Osteoblast (primary cell): Measurements from ENCODE around the gene SLX9. TPM values are rescaled to one million over a fixed set of nuclear protein-coding genes. Genes with fewer than 3 reads are reported as not detected.

ENCODE experiments used
- DNase-seq: peaks from one replicate; pipeline ENCODE4 v3.0.0; 2011; ENCODE audit warnings: low spot score, mixed read lengths; ENCODE audit not compliant: insufficient read length; ENCODE audit errors: missing footprints
- H2AFZ ChIP-seq: 2 replicates; pipeline ENCODE4 v1.6.0; 2011; ENCODE audit warnings: mild to moderate bottlenecking, low read length
- H3K27ac ChIP-seq: 2 replicates; pipeline ENCODE4 v1.5.1; 2011; ENCODE audit warnings: mild to moderate bottlenecking, low read depth, low read length, moderate library complexity
- H3K27me3 ChIP-seq: 2 replicates; pipeline ENCODE4 v1.6.0; 2012; ENCODE audit warnings: mild to moderate bottlenecking, control low read depth, inconsistent platforms, low read length, moderate library complexity; ENCODE audit not compliant: insufficient read depth
- H3K36me3 ChIP-seq: 2 replicates; pipeline ENCODE4 v1.5.1; 2011; ENCODE audit warnings: mild to moderate bottlenecking, low read length, control low read depth, moderate library complexity; ENCODE audit not compliant: insufficient read depth
- H3K4me1 ChIP-seq: 2 replicates; pipeline ENCODE4 v1.5.1; 2011; ENCODE audit warnings: mild to moderate bottlenecking, low read length, control low read depth, moderate library complexity; ENCODE audit not compliant: insufficient read depth
- H3K4me2 ChIP-seq: 2 replicates; pipeline ENCODE4 v1.6.0; 2011; ENCODE audit warnings: mild to moderate bottlenecking, low read length; ENCODE audit not compliant: insufficient read depth
- H3K4me3 ChIP-seq: fragments of 200-600 bp; sonication (generic); 3 replicates; pipeline ENCODE4 v1.5.1; 2012; ENCODE audit warnings: mild to moderate bottlenecking, low read length, inconsistent platforms; ENCODE audit not compliant: insufficient read depth
- H3K79me2 ChIP-seq: 2 replicates; pipeline ENCODE4 v1.6.0; 2012; ENCODE audit warnings: mild to moderate bottlenecking, low read length, control low read depth, inconsistent platforms; ENCODE audit not compliant: insufficient read depth
- H3K9me3 ChIP-seq: 2 replicates; pipeline ENCODE4 v1.5.1; 2011; ENCODE audit warnings: low read depth, low read length, control low read depth
- H4K20me1 ChIP-seq: 2 replicates; pipeline ENCODE4 v1.6.0; 2012; ENCODE audit warnings: mild to moderate bottlenecking, low read length, control low read depth; ENCODE audit not compliant: insufficient read depth
- CTCF ChIP-seq: IDR thresholded peaks from 2 replicates; pipeline ENCODE4 v1.5.1; 2011; ENCODE audit warnings: mild to moderate bottlenecking, low read depth, low read length, moderate library complexity; ENCODE audit errors: extremely low read depth
- total RNA-seq: library from RNA; depleted of rRNA; stranded (reverse); fragments of >200 nt; gene quantifications from 2 replicates; pipeline ENCODE4 v1.2.3, GENCODE V29; 2012

SLX9 gene
- total RNA-seq, 1 donor, result 9.4 TPM

DNA sequence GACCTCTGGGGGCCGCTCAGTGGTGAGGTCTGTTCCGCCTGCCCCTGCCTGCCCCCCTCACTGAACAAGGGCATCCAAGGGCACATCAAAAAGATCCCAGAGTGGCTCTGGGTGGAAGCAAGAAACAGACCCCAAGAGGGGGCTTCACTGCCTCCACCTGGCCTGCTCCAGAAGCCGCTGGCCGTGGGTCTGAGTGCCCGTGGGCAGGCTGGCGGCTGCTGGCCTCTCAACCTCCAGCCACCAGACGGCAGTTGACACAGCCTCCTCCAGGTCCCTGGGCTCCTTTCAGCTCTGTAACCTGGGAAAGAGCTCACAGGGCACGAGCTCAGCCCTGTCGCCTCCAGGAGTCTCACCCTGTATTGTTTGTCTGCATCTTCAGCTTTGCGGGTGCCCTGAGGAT lies 56.3 kb downstream of the SLX9 start:
- TF ChIP-seq CTCF, result no peak
- H4K20me1 ChIP-seq, result no peaks in the 10 kb centered on the region
- peaks cover 4% of the 10 kb centered on the region for H3K4me1 ChIP-seq
- H3K27me3 ChIP-seq, result no peaks in the 10 kb centered on the region
- no peak overlapping the region for H3K27ac ChIP-seq
- DNase-seq, result no peak
- no peaks in the 10 kb centered on the region for H3K36me3 ChIP-seq
- H3K4me3 ChIP-seq, result no peak overlapping the region
- H2AFZ ChIP-seq, result no peak overlapping the region
- no peaks in the 10 kb centered on the region for H3K9me3 ChIP-seq
- H3K4me2 ChIP-seq, result no peak overlapping the region
- no peaks in the 10 kb centered on the region for H3K79me2 ChIP-seq

GRCh38 chr21:44996501-44996921 lies 56.7 kb downstream of the SLX9 start:
- Histone ChIP-seq H3K4me2 (no peak overlapping the region), H3K27ac (no peak overlapping the region), H3K27me3 (no peaks in the 10 kb centered on the region), H3K4me1 (peaks cover 7% of the 10 kb centered on the region), H3K4me3 (no peak overlapping the region), H3K79me2 (no peaks in the 10 kb centered on the region), H2AFZ (no peak overlapping the region), H3K9me3 (no peaks in the 10 kb centered on the region), H3K36me3 (no peaks in the 10 kb centered on the region), H4K20me1 (no peaks in the 10 kb centered on the region)
- DNase-seq, result no peak
- TF ChIP-seq CTCF, result no peak

GRCh38 chr21:44996983-44997936 lies 57.4 kb downstream of the SLX9 start:
- Histone ChIP-seq H3K79me2 (no peaks in the 10 kb centered on the region), H3K4me1 (peaks cover 7% of the 10 kb centered on the region), H3K27ac (no peak overlapping the region), H3K36me3 (no peaks in the 10 kb centered on the region), H3K27me3 (no peaks in the 10 kb centered on the region), H3K9me3 (no peaks in the 10 kb centered on the region), H3K4me2 (no peak overlapping the region), H4K20me1 (no peaks in the 10 kb centered on the region), H2AFZ (no peak overlapping the region), H3K4me3 (no peak overlapping the region)
- no peak for TF ChIP-seq CTCF
- DNase-seq, result no peak

- Histone ChIP-seq H3K4me3 (no peak overlapping the region), H3K9me3 (no peaks in the 10 kb centered on the region), H3K27ac (no peak overlapping the region), H4K20me1 (no peaks in the 10 kb centered on the region), H3K79me2 (no peaks in the 10 kb centered on the region), H3K4me1 (peaks cover 7% of the 10 kb centered on the region), H3K27me3 (no peaks in the 10 kb centered on the region), H2AFZ (no peak overlapping the region), H3K4me2 (no peak overlapping the region), H3K36me3 (no peaks in the 10 kb centered on the region)
- TF ChIP-seq CTCF, result no peak
- DNase-seq, result no peak
Measured at GRCh38 chr21:44998086-44998620, 58.3 kb downstream of the SLX9 start.
